Measurements from ENCODE around the gene ADAP1.

DNA sequence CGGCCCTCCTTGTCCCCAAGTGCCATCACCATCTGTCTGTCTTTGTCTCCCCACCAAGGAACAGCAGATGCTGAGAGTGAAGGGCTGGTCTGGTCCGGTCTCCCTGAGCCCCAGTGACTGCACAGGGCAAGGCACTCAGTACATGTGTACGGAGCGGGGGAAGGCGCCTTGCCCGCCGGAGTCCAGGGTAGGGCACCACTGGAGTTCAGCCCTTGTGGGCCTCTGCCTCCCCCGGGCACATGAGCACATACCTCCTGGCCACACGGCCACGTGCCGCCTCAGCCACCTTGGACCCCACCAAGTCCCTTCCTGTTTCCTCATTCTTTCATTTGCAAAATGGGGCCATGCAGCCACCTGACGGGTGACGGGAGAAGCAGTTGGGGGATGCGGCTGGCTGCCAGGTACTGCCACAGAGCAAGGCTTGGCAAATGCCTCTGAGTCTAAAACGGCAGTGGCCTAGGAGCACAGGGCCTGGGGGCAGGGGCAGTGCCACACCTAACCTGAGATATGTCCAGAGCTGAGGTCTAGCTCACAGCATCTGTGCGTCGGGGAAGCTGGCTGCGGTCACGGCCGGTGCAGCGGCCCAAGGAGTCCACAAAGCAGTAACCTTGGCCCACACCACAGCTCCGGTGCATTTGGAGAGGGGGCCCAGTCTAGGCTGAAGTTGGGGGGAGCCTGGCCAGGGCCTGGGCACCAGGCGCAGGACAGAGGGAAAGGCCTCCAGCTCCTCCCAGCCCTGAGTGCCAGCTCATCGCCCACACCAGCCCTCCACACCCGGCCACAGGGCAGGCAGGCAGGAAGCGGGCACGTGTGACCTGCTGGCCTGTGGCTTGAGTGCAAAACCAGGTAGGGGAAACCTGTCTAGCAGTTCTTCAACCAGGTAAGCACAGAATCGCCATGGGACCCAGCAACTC lies 5.2 kb downstream of the ADAP1 start:
- TF ChIP-seq, protein P1, sequence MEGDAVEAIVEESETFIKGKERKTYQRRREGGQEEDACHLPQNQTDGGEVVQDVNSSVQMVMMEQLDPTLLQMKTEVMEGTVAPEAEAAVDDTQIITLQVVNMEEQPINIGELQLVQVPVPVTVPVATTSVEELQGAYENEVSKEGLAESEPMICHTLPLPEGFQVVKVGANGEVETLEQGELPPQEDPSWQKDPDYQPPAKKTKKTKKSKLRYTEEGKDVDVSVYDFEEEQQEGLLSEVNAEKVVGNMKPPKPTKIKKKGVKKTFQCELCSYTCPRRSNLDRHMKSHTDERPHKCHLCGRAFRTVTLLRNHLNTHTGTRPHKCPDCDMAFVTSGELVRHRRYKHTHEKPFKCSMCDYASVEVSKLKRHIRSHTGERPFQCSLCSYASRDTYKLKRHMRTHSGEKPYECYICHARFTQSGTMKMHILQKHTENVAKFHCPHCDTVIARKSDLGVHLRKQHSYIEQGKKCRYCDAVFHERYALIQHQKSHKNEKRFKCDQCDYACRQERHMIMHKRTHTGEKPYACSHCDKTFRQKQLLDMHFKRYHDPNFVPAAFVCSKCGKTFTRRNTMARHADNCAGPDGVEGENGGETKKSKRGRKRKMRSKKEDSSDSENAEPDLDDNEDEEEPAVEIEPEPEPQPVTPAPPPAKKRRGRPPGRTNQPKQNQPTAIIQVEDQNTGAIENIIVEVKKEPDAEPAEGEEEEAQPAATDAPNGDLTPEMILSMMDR (IDR thresholded peaks at IDR 0.05): no peak
- TF ChIP-seq POLR2AphosphoS5 (IDR thresholded peaks at IDR 0.05): no peak
